ENCODE measurements around the gene FAM43B. TPM values are rescaled to one million over a fixed set of nuclear protein-coding genes. Genes with fewer than 3 reads are reported as not detected.

The FAM43B gene
- total and polyA plus RNA-seq, 10 of the 15 experiments (the other 5 are each of a cell fraction or from before 2014, with no cell fraction given): not detected

- no peaks in the 10 kb centered on the region for H3K79me2 ChIP-seq (ENCODE audit: control insufficient read depth, insufficient read depth, low read length)
- TF ChIP-seq, protein P1, sequence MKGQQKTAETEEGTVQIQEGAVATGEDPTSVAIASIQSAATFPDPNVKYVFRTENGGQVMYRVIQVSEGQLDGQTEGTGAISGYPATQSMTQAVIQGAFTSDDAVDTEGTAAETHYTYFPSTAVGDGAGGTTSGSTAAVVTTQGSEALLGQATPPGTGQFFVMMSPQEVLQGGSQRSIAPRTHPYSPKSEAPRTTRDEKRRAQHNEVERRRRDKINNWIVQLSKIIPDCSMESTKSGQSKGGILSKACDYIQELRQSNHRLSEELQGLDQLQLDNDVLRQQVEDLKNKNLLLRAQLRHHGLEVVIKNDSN (IDR thresholded peaks at IDR 0.05; ENCODE audit: borderline replicate concordance, extremely low read length, insufficient read depth, low read depth, low read length): no peak
- no peak for TF ChIP-seq CBX5 (IDR thresholded peaks at IDR 0.05; ENCODE audit: low read depth)
- no peak for TF ChIP-seq JUND (IDR thresholded peaks at IDR 0.05; ENCODE audit: low read depth, low read length)
- TF ChIP-seq TARDBP (IDR thresholded peaks at IDR 0.05; ENCODE audit: borderline replicate concordance): no peak
- no peak for TF ChIP-seq YY1 (IDR thresholded peaks at IDR 0.05; ENCODE audit: low read depth, low read length)
- TF ChIP-seq SPI1 (IDR thresholded peaks at IDR 0.05; ENCODE audit: borderline replicate concordance, insufficient read depth, low read depth, low read length): no peak
- no peak for TF ChIP-seq ZNF207 (IDR thresholded peaks at IDR 0.05; ENCODE audit: borderline replicate concordance)
- TF ChIP-seq REST (IDR thresholded peaks at IDR 0.05; ENCODE audit: low read depth, low read length): no peak
- TF ChIP-seq RELA (IDR thresholded peaks at IDR 0.05; ENCODE audit: borderline replicate concordance, partially characterized antibody): no peak
- no peak for TF ChIP-seq HSF1 (IDR thresholded peaks at IDR 0.05; ENCODE audit: low read depth, low read length)
- no peak for TF ChIP-seq SIX5 (IDR thresholded peaks at IDR 0.05; ENCODE audit: low read depth, low read length, severe bottlenecking)
- TF ChIP-seq STAT1 (conservative IDR thresholded peaks at IDR 0.05): no peak
- TF ChIP-seq, protein P2, sequence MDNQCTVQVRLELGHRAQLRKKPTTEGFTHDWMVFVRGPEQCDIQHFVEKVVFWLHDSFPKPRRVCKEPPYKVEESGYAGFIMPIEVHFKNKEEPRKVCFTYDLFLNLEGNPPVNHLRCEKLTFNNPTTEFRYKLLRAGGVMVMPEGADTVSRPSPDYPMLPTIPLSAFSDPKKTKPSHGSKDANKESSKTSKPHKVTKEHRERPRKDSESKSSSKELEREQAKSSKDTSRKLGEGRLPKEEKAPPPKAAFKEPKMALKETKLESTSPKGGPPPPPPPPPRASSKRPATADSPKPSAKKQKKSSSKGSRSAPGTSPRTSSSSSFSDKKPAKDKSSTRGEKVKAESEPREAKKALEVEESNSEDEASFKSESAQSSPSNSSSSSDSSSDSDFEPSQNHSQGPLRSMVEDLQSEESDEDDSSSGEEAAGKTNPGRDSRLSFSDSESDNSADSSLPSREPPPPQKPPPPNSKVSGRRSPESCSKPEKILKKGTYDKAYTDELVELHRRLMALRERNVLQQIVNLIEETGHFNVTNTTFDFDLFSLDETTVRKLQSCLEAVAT (IDR thresholded peaks at IDR 0.05): no peak
- no peak for FAIRE-seq
- 64% methylated on average over 3 of the region's 3 CpGs for WGBS (ENCODE audit: insufficient coverage, insufficient replicate concordance, low lambda C conversion rate, missing lambda C conversion rate)
- H3K4me1 ChIP-seq (ENCODE audit: control insufficient read depth, insufficient read depth, low read length): no peaks in the 10 kb centered on the region
- H3K27ac ChIP-seq (ENCODE audit: control insufficient read depth, insufficient read depth): no peak overlapping the region
- H3K36me3 ChIP-seq (ENCODE audit: control insufficient read depth in 2 of 2, insufficient read depth in 2 of 2, low read length in 1 of 2): no peaks in the 10 kb centered on the region
- no peaks in the 10 kb centered on the region; a peak in 3 of 4 replicates for H3K27me3 ChIP-seq (replicated peaks in 1 of 2; ENCODE audit: control insufficient read depth in 2 of 2, insufficient read depth in 2 of 2, low read length in 1 of 2)
- intact Hi-C loops (cut with micrococcal nuclease; ENCODE audit: unreplicated experiment): no loop called here
- in situ Hi-C loops (cut with MboI): no loop called here
- SMC1A ChIA-PET (ENCODE audit: uncharacterized antibody, unreplicated experiment): no interaction called here
- POLR2A ChIA-PET: interaction anchor here (0.6 kb wide), 1 partner anchor 13 kb away, joined by 11 read pairs; no protein-coding TSS in a partner anchor
- CTCF ChIA-PET: interaction anchor here (0.6 kb wide), 1 partner anchor 204 kb away, joined by 3 read pairs; no protein-coding TSS in a partner anchor
- H4K20me1 ChIP-seq (ENCODE audit: control insufficient read depth, insufficient read depth): no peaks in the 10 kb centered on the region
- H3K9me3 ChIP-seq (replicated peaks; ENCODE audit: control insufficient read depth, insufficient read depth, low read length): no peaks in the 10 kb centered on the region
- H3K9ac ChIP-seq (ENCODE audit: control insufficient read depth, insufficient read depth, low read length): no peak overlapping the region
- ATAC-seq: no peak
- RAD21 ChIA-PET (ENCODE audit: unreplicated experiment): no interaction called here
- BruUV-seq (replicated peaks): no TSS peak
- no peak for DNase-seq (ENCODE audit: low read depth, low spot score)
- H3K4me2 ChIP-seq (ENCODE audit: control insufficient read depth, insufficient read depth): no peak overlapping the region
- H2AFZ ChIP-seq (ENCODE audit: control insufficient read depth, low read depth, low read length): no peak overlapping the region
- H3K4me3 ChIP-seq: no peak overlapping the region
These were observed 5.7 kb upstream of the FAM43B start for GRCh38 chr1:20546637-20547036.

Data from GM12878 (cell line).